IMR-90 (cell line): ENCODE data around the gene SNED1. TPM values are rescaled to one million over a fixed set of nuclear protein-coding genes. Genes with fewer than 3 reads are reported as not detected.

Experiments used
- ATAC-seq: fragments of 200-7000 bp; cut with Tn5 transposase; 2 replicates; pipeline ENCODE4 v1.9.1; 2020; ENCODE audit warnings: low read depth, mild to moderate bottlenecking, moderate library complexity
- BruUV-seq: library from RNA; stranded (reverse); fragments of 400-500 nt; replicated peaks from 2 replicates; lab custom pipeline; 2021; lab: Mats Ljungman, UMichigan
- CTCF ChIA-PET: fragments of 300-600 bp; formaldehyde crosslinking; extraction: SDS; loops from one replicate; lab custom pipeline; 2021; ENCODE audit warnings: antibody characterized with exemption; lab: Yijun Ruan, JAX
- POLR2A ChIA-PET: fragments of 300-600 bp; sonication (Branson Sonifier 250); formaldehyde crosslinking; loops from one replicate; lab custom pipeline; 2022; ENCODE audit warnings: antibody characterized with exemption; ENCODE audit not compliant: unreplicated experiment; lab: Charles Lee
- DNase-seq: peaks from one replicate; pipeline ENCODE4 v3.0.0; 2013
- H2AFZ ChIP-seq: replicated peaks from 2 replicates; pipeline ENCODE3; 2013; ENCODE audit warnings: low read length, mild to moderate bottlenecking; ENCODE audit not compliant: poor library complexity
- H2AK5ac ChIP-seq: 2 replicates; pipeline ENCODE4 v1.6.1; 2013; ENCODE audit warnings: low read depth, low read length, inconsistent platforms
- H2AK9ac ChIP-seq: replicated peaks from 2 replicates; pipeline ENCODE3; 2013; ENCODE audit warnings: mild to moderate bottlenecking, low read depth, low read length, moderate library complexity; ENCODE audit not compliant: poor library complexity
- H2BK120ac ChIP-seq: 2 replicates; pipeline ENCODE4 v1.6.1; 2013; ENCODE audit warnings: low read depth, low read length, inconsistent platforms
- H2BK15ac ChIP-seq: 3 replicates; pipeline ENCODE4 v1.6.1; 2013; ENCODE audit warnings: low read depth, low read length, inconsistent platforms
- H2BK20ac ChIP-seq: 2 replicates; pipeline ENCODE4 v1.6.1; 2013; ENCODE audit warnings: low read depth, mild to moderate bottlenecking, inconsistent platforms, low read length, moderate library complexity
- H2BK5ac ChIP-seq: 2 replicates; pipeline ENCODE4 v1.6.1; 2013; ENCODE audit warnings: mild to moderate bottlenecking, low read depth, low read length, inconsistent platforms; ENCODE audit not compliant: poor library complexity, severe bottlenecking
- H3K14ac ChIP-seq: replicated peaks from 2 replicates; pipeline ENCODE4 v1.6.1; 2013; ENCODE audit warnings: low read depth, low read length, inconsistent platforms
- H3K18ac ChIP-seq: 2 replicates; pipeline ENCODE4 v1.6.1; 2013; ENCODE audit warnings: low read depth, low read length, control low read depth
- H3K23ac ChIP-seq: 2 replicates; pipeline ENCODE4 v1.6.1; 2013; ENCODE audit warnings: low read depth, low read length, inconsistent platforms
- H3K27ac ChIP-seq: 2 replicates; pipeline ENCODE4 v1.5.1; 2013; ENCODE audit warnings: mild to moderate bottlenecking, control low read depth, low read length; ENCODE audit not compliant: insufficient read depth
- H3K27me3 ChIP-seq: 2 replicates; pipeline ENCODE4 v1.6.1; 2013; ENCODE audit warnings: low read length; ENCODE audit not compliant: control insufficient read depth, insufficient read depth
- H3K36me3 ChIP-seq: 2 replicates; pipeline ENCODE4 v1.6.1; 2013; ENCODE audit warnings: low read length, mixed read lengths; ENCODE audit not compliant: control insufficient read depth, insufficient read depth
- H3K4ac ChIP-seq: 2 replicates; pipeline ENCODE4 v1.6.1; 2013; ENCODE audit warnings: low read depth, low read length, inconsistent platforms
- H3K4me1 ChIP-seq: 2 replicates; pipeline ENCODE4 v1.6.1; 2013; ENCODE audit warnings: low read length, mixed read lengths; ENCODE audit not compliant: control insufficient read depth, insufficient read depth
- H3K4me2 ChIP-seq: 2 replicates; pipeline ENCODE4 v1.6.1; 2013; ENCODE audit warnings: low read depth, mild to moderate bottlenecking, control low read depth, low read length, moderate library complexity
- H3K4me3 ChIP-seq: 2 replicates; pipeline ENCODE4 v1.5.1; 2013; ENCODE audit warnings: low read depth, mild to moderate bottlenecking, control low read depth, low read length, moderate library complexity; ENCODE audit not compliant: insufficient read depth
- H3K56ac ChIP-seq: 2 replicates; pipeline ENCODE4 v1.6.1; 2013; ENCODE audit warnings: low read length, inconsistent platforms; ENCODE audit not compliant: insufficient read depth; ENCODE audit errors: extremely low read depth
- H3K79me1 ChIP-seq, 2 experiments: 2 replicates each; pipeline ENCODE4 v1.6.1; 2013; ENCODE audit warnings: low read length in 2 of 2, inconsistent platforms in 1 of 2, low read depth in 1 of 2
- H3K9ac ChIP-seq: 2 replicates; pipeline ENCODE4 v1.6.1; 2013; ENCODE audit warnings: low read depth, low read length, control low read depth
- H3K9me1 ChIP-seq: 2 replicates; pipeline ENCODE4 v1.6.1; 2013; ENCODE audit warnings: low read length, inconsistent platforms; ENCODE audit not compliant: insufficient read depth
- H3K9me3 ChIP-seq: 2 replicates; pipeline ENCODE4 v1.6.1; 2013; ENCODE audit warnings: low read length; ENCODE audit not compliant: control insufficient read depth, insufficient read depth
- H4K20me1 ChIP-seq: 2 replicates; pipeline ENCODE4 v1.6.1; 2013; ENCODE audit warnings: low read length, inconsistent platforms; ENCODE audit not compliant: insufficient read depth
- H4K5ac ChIP-seq: 2 replicates; pipeline ENCODE4 v1.6.1; 2013; ENCODE audit warnings: mild to moderate bottlenecking, low read depth, low read length, control low read depth
- H4K8ac ChIP-seq, 2 experiments: 2 replicates each; pipeline ENCODE4 v1.6.1; 2013; ENCODE audit warnings: low read depth in 2 of 2, low read length in 2 of 2, control low read depth in 1 of 2, inconsistent platforms in 1 of 2
- H4K91ac ChIP-seq: 2 replicates; pipeline ENCODE4 v1.6.1; 2013; ENCODE audit warnings: low read depth, low read length, inconsistent platforms; ENCODE audit not compliant: insufficient read depth
- BHLHE40 ChIP-seq: fragments of 150-350 bp; IDR thresholded peaks from 2 replicates; pipeline ENCODE4 v1.6.1; 2016; ENCODE audit warnings: mild to moderate bottlenecking, low read depth, low read length
- CEBPB ChIP-seq: IDR thresholded peaks from 2 replicates; pipeline ENCODE4 v1.6.1; 2012; ENCODE audit warnings: low read depth, low read length, improper control_type of control experiment
- MAZ ChIP-seq: IDR thresholded peaks from 2 replicates; pipeline ENCODE4 v1.6.1; 2012; ENCODE audit warnings: low read depth, mild to moderate bottlenecking, low read length, improper control_type of control experiment, moderate library complexity, borderline replicate concordance
- RCOR1 ChIP-seq: IDR thresholded peaks from 2 replicates; pipeline ENCODE4 v1.6.1; 2012; ENCODE audit warnings: mild to moderate bottlenecking, low read length, improper control_type of control experiment; ENCODE audit not compliant: insufficient replicate concordance
- RFX5 ChIP-seq: IDR thresholded peaks from 2 replicates; pipeline ENCODE4 v1.8.0; 2012; ENCODE audit warnings: low read depth, mild to moderate bottlenecking, low read length, moderate library complexity
- WGBS, 2 experiments: methylation state at CpG; one replicate each; pipeline versions ENCODE4 v1.1.5 to v1.1.7; 2013; ENCODE audit warnings: missing lambda C conversion rate in 2 of 2; ENCODE audit not compliant: insufficient read length in 1 of 2; ENCODE audit errors: extremely low coverage in 2 of 2; 5-methylcytosine and 5-hydroxymethylcytosine counted together
- dilution Hi-C: fragments of 300-500 bp; cut with HindIII; formaldehyde crosslinking; loops from one replicate; pipeline ENCODE4 v1.14.3; 2018; ENCODE audit warnings: low sequenced_read_pairs; ENCODE audit not compliant: unreplicated experiment
- in situ Hi-C: fragments of 300-500 bp; cut with MboI; formaldehyde crosslinking; loops from 3 replicates; pipeline ENCODE4 v1.14.3; 2019; ENCODE audit warnings: low sequenced_read_pairs, inconsistent platforms, mixed read lengths
- intact Hi-C: fragments of 100-400 bp; cut with micrococcal nuclease; formaldehyde crosslinking; loops from 2 replicates; pipeline ENCODE4 v1.10.0; 2022
- polyA plus RNA-seq, 3 experiments: library from polyadenylated mRNA; depleted of rRNA; stranded (reverse); fragments of >200 nt; gene quantifications; 2 replicates each; pipeline ENCODE4 v1.2.3, GENCODE V29; 2012; ENCODE audit warnings: low replicate concordance in 1 of 3
- total RNA-seq: library from RNA; depleted of rRNA; stranded (reverse); fragments of >200 nt; gene quantifications from 2 replicates; pipeline ENCODE4 v1.2.3, GENCODE V29; 2012

Gene SNED1
- total and polyA plus RNA-seq, 2 of the 4 experiments (the other 2 are of a cell fraction), result 1.1 to 3.4 TPM

DNA sequence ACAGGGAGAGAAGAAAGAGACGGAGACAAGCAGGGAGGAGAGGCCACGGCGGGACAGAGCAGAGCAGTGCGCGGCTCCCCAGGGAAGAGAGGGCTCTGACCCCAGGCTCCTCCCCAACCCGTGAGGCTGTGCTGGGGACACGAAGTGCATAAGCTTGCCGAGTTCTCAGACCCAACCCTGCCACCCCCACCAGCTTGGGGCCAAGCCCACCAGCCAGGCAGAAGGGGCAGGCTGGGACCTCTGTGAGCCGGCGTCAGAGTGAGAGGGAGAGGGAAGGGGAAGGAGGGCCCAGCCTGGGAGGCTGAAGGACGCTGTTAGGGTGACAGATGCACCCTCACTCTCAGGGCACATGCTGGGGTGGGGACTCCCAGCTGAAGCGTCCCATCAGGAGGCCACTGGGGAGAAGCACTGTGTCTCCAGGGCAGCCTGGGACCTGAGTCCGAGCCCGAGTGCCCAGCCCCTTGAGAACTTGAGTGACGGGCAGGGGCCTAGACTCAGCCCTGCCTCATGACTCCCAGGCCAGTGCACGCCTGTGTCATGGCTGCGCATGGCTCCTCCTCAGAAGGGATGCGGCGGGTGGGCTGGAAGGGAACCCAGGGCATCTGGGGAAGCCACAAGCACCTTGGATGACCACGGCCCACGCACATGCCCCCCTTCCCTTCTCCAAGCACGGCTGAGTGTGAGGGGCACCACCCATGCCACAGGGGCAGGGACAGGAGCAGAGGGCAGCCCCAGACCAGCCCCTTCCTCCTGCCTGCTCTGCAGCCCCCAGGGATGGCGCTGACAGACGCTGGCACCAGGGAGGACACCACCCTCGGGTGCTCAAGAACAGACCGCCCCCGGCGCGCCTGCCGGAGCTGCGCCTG is 72.6 kb downstream of the SNED1 start:
- no peak for DNase-seq
- Histone ChIP-seq H2BK120ac (no peak overlapping the region), H4K8ac (no peak overlapping the region), H2BK15ac (no peak overlapping the region), H3K9ac (no peak overlapping the region), H3K4me2 (no peak overlapping the region), H3K79me1 (no peaks in the 10 kb centered on the region), H4K5ac (no peak overlapping the region), H3K27ac (no peak overlapping the region), H4K20me1 (no peaks in the 10 kb centered on the region), H3K4me3 (no peak overlapping the region), H2AK9ac (no peak overlapping the region), H3K14ac (no peak overlapping the region), H3K4me1 (no peaks in the 10 kb centered on the region), H3K56ac (no peak overlapping the region), H3K23ac (no peak overlapping the region), H3K9me3 (no peaks in the 10 kb centered on the region), H3K27me3 (no peaks in the 10 kb centered on the region), H3K18ac (no peak overlapping the region), H4K91ac (no peak overlapping the region), H3K9me1 (no peaks in the 10 kb centered on the region), H2AK5ac (no peak overlapping the region), H3K36me3 (peaks cover 47% of the 10 kb centered on the region; the same call in 1 of the 2 replicates), H2BK5ac (no peak overlapping the region), H2AFZ (no peak overlapping the region), H3K4ac (no peak overlapping the region), H2BK20ac (no peak overlapping the region)
- in situ Hi-C loops (loop anchor here (10.0 kb wide), 1 partner anchor 216 kb away; no protein-coding TSS in a partner anchor), dilution Hi-C loops (no loop called here), intact Hi-C loops (no loop called here)
- 96% methylated on average over 12 of the region's 31 CpGs; no CpG with 5 or more reads in 1 of the 2 experiments for WGBS, 2 experiments
- TF ChIP-seq RFX5, result no peak
- TF ChIP-seq CEBPB, result no peak
- TF ChIP-seq RCOR1, result no peak
- TF ChIP-seq BHLHE40, result no peak
- TF ChIP-seq MAZ, result no peak
- no TSS peak for BruUV-seq
- ChIA-PET CTCF (no interaction called here), POLR2A (no interaction called here)
- ATAC-seq, result no peak
